Cardiac fibroblast (primary cell): ENCODE data around the gene MED12L.

Experiments used
- DNase-seq, 2 donors: peaks; one replicate each; pipeline versions ENCODE4 v3.0.0 to v3.0.0-alpha.2; 2010; ENCODE audit warnings: low read depth in 2 of 2
- H3K4me3 ChIP-seq, 2 donors: replicated peaks in 1 of 2; 1 replicate in 1 of 2; 2 replicates in 1 of 2; pipeline ENCODE4 v1.5.1; 2011; ENCODE audit warnings: low read depth in 2 of 2, low read length in 2 of 2, mild to moderate bottlenecking in 2 of 2, moderate library complexity in 1 of 2
- TF ChIP-seq, protein P1 (sequence below): IDR thresholded peaks from one replicate; pipeline ENCODE4 v1.5.1; 2011; ENCODE audit warnings: low read depth, mild to moderate bottlenecking, low read length, inconsistent platforms

MED12L gene

DNA sequence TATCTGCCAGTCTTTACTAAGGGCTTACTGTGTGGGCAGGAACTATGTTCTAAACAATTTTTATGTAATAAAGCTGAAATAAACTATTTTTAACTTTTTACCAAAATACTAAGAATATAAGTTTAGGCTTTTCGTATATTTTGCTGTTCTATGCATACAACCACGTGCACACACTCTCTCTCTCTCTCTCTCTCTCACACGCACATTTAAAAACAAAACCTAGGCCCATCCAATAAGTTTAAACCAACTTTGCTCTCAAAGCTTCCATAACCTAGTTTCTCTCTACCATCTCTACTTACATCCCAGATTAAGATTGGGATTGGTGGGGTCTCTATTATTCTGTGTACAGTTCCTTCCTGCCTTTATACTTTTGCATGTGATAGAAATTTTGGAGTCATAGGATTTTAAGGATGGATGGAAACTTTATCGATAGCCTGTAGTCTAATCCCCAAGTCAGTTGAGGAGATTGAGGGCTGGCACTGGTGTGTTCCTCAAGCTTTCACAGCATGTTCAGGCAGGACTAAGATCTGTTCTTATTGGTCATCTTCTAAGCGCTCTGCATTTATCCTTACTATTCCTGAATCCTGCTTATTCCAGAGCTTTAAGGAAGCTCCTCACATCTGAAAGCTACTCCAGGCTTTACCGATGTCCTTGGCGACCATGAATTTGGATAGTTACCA, 115.7 kb downstream of the MED12L start:
- DNase-seq = no peak
- TF ChIP-seq, protein P1, sequence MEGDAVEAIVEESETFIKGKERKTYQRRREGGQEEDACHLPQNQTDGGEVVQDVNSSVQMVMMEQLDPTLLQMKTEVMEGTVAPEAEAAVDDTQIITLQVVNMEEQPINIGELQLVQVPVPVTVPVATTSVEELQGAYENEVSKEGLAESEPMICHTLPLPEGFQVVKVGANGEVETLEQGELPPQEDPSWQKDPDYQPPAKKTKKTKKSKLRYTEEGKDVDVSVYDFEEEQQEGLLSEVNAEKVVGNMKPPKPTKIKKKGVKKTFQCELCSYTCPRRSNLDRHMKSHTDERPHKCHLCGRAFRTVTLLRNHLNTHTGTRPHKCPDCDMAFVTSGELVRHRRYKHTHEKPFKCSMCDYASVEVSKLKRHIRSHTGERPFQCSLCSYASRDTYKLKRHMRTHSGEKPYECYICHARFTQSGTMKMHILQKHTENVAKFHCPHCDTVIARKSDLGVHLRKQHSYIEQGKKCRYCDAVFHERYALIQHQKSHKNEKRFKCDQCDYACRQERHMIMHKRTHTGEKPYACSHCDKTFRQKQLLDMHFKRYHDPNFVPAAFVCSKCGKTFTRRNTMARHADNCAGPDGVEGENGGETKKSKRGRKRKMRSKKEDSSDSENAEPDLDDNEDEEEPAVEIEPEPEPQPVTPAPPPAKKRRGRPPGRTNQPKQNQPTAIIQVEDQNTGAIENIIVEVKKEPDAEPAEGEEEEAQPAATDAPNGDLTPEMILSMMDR = no peak
- H3K4me3 ChIP-seq = no peak overlapping the region

DNA sequence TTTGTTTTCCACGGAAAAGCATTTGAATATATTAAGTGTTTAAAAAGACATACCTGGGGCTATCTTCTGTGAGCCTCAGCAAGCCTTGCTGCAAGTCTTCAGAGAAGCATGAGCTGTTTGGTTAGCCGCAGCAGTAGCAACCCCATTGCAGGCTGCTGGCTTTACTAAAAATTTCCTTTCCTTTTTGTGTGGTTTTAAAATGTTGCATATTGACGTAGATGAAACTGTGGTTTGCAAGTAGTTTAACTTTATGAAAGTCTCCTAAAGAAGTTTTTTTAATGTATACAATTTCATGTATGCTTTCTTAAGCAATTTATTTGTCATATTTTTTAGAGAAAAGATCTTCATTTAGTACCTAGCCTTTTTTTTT, 117.6 kb downstream of the MED12L start, which contains the start of gene GPR171:
TSS of gene GPR171 (minus strand) at position 166 of the 370 bp plus-strand sequence. CDS start 3,830 bp downstream, outside the sequence.
- no peak within 1 kb of the TSS for H3K4me3 ChIP-seq
- DNase-seq = no peak

DNA sequence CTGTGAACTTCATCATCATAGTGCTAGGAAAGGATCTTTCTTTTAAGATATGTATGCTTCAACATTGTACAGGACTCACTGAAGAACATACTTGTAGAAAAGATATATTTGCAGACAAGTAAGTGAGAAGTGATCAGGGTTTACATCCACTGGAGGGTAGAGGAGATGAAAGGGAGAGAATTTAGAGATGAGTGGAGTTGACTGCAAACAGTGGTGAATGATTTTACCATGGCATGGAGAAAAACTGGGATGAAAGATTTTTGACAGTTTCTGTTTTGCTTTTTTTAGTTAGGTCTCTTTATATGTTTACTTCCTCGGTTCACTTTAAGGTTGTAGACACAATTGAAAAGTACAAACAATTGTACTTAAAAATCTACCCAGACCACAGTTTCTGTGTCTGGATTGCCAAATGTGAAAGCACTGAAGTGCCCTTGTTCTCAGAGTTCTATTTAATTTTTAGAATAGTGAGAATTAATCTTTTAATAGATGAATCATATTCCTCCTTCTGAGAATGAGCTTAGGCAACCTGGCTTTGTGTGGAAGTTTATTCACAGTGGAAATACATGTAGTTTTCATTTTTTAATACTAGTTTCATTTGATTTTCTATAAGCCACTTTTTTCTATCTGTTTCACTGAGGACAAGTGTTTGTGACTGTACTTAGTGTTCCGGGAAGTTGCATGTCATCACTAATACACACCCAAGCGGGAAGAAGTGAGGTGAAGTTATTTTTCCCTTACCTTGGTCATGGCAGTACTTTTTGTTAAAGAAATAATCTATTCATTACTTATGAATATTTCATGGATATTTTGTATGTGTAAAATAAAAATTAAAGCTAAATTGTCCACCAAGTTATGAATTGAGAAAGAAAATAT, 119.3 kb downstream of the MED12L start:
- no peak for DNase-seq
- H3K4me3 ChIP-seq = no peak overlapping the region
- TF ChIP-seq, protein P1 = no peak

More for the DNA sequence above, 117.6 kb downstream of the MED12L start, which contains the start of gene GPR171:
- TF ChIP-seq, protein P1 = no peak

DNA sequence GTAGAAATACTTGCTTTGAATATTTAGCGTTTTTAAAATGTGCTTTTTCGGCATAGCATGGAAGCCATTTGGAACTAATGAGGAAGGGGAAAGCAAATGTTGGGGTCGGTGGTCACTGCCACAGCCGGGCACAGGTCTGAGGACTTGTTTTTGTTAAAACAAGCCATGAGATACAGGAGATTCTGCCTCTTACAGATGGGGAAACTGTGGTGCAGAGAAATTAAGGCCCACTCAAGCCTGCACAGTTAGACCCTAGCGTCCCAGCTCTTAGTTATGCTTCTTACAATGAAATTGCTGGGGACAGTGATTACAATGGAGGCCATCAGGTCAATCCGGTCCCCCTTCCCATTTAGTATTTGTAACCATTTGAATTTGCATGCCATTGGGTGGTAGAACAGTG, 120.0 kb downstream of the MED12L start:
- TF ChIP-seq, protein P1 = no peak
- H3K4me3 ChIP-seq = no peak overlapping the region
- no peak for DNase-seq

DNA sequence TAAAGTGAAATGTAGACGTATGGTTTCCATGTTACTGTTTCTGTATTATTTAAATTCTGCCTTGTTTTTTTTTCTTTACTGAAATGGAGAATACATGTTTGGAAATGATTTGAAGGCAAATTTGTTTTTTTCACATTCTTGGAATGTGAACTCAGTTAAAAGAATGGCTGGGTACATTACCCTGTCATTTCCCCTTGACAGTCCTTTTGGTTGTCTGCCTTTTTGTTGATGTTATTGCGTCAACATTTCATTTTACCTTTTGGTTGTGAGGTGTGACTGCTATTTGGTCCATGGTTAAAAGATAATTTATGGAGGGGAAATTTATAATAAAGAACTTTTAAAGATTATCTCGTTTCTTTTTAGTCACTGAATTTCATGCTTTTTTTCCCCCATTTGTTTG, 120.7 kb downstream of the MED12L start:
- H3K4me3 ChIP-seq = no peak overlapping the region
- no peak for DNase-seq
- TF ChIP-seq, protein P1 = no peak

DNA sequence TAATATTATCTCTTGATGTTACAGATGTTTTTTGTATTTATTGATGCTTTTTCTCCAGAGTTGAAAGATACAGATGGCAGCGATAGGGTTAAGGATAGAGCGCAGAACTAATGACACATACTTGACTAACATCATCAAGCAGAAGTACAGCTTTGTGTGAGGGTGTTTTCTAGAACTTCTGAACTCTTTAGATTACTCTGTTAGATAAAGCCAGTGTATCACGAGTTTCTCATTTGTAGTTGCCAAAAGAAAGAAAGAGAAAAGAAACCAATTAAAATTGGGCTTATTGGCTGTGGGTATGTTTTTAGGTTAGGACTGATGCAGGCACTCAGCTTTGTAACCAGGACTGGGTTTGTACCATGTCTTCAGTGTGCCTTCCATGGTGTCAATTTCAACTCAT, 124.2 kb downstream of the MED12L start:
- no peak overlapping the region for H3K4me3 ChIP-seq
- no peak for DNase-seq
- TF ChIP-seq, protein P1 = no peak
